GM19239 (cell line): Measurements from ENCODE around the gene GAD2.
A peak's percentile ranks its signal among the peaks of the same experiment; 100 is the strongest.
"Not testable (repeated sequence)": the region's sequence is repeated elsewhere in the genome, so short reads cannot be mapped to it uniquely, and the experiment has no call there.

ENCODE experiments used
- DNase-seq: peaks from one replicate; pipeline ENCODE4 v3.0.0; 2011; ENCODE audit warnings: low spot score; ENCODE audit not compliant: insufficient read length
- FAIRE-seq: peaks from 2 replicates; lab custom pipeline; 2011; peaks lifted over from hg19 to GRCh38; lab: Jason Lieb, UNC

The GAD2 gene

DNA sequence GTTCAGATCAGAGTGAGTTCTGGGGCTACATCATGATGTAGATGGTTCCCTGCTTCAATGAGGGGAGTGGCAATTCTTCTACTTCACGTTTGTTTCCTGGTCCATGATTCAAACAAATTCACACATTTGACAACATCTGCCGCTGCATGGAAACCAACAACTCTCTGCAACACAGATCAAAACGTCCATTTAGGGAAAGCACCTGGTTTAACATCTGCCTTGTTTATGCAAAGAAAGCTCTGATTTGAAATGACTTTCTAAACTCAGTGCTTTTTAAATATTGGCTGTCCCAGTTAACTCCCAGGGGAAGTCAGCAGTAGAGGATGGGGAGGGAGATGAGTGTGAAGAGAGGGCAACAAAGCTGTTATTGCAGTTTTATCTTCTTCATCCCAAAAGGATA is 93.8 kb downstream of the GAD2 start:
- DNase-seq: no peak
- no peak for FAIRE-seq

DNA sequence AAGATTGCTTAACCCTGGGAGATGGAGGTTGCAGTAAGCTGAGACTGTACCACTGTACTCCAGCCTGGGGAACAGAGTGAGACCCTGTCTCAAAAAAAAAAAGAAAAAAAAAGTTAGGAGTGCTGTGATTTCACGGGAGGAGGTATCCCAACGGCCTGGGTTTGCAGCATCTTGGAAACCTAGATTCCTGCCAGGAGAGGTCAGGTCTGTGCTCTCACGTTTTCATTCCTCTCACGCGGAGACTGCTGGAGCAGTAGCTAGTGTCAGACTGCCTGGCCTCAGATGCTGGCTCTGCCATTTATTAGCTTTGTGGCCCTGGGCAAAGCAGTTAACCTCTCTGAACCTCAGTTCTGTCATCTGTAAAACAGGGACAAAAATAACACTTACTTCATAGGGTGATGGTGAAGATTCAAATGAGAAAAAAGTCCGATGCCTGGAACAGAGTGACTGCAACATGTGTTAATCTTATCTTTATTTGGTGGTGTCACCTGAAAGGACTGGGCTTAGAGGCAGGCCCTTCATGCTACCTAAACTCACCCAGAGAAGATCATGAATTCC is 94.9 kb downstream of the GAD2 start:
- DNase-seq: no peak
- no peak for FAIRE-seq

DNA sequence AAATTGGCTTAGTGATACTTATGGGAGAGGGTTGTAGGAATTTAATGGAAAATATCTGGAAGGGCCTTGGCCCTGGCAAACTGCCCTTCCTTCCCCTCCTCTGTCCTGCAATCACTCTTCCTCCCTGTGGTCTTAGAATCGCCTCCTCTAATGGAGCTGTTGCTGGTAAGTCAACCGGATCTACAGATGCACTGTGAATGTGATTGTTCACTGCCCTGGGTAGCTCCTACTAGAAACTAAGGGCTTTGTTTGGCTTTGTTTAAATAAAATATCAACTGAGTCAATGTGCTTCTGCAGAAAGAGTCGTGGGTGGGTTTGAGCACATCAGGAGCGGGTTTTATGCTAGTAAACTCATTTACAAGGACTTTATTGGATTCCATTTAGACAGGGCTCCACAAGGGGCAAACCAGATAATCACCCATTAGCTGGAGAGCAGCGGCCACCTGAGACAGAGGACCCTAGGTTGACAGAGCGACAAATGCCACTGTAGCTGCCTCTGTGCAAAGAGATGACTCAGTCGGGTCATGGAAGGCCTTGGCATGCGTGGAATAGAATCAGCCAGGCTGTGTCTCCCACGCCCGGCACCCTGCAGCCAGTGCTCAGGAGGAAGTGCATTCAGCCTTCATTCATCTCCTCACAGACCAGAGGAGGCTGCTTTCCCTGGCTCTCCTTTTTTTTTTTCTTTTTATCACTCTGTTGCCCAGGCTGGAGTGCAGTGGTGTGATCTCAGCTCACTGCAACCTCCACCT is 97.9 kb downstream of the GAD2 start:
- DNase-seq (no peak), FAIRE-seq (no peak)

DNA sequence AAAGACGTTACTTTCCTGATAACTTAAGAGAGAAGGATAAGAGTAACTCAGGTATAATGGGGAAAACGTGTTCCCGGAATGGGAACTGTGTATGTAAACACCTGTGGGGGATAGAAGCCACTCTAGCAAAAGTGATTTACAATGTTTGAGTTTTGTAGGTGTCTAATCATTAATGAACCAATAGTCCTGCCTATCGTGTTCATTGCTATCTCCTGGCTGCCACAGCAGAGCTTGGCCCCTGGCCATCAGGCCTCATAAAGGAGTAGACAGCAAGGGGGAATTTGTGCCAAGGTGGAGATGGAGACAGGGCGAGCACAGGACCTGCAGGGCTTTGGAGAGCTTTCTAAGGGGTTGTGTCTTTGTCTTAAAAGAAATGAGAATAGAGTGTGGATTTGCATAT is 102.1 kb downstream of the GAD2 start:
- FAIRE-seq (no peak), DNase-seq (no peak)

DNA sequence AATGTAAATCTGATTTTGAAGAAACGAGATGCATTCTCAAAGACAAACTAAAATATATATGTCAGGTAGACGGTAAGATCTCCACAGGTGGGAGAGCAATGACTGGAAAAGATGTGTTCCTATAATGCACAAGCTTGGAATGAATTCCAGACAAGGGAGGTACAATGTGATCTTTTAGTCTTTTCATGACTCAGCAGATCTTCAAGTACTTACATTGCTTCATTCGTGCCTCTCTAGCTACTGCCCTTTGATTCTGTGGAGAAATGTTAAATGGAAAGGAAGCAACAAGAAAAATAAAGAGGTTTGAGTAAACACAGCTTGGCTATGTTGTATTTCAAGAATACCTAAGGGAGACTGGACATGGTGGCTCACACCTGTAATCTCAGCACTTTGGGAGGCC is 106.6 kb downstream of the GAD2 start:
- FAIRE-seq (no peak), DNase-seq (no peak)

DNA sequence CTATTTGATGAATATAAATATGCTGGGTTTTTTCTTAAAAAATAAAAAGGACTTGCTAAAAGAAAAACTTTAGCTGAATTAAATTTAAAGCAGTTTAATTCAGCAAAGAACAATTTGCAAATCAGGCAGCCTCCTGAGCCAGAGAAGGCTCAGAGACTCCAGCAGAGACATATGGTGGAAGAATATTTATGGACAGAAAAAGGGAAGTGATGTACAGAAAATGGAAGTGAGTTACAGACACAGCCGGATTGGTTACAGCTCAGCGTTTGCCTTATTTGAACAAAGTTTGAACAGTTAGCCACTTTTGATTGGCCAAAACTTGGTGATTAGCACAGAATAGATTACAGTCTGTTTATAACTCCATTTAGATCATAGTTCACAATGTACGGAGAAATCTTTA is 110.3 kb downstream of the GAD2 start:
- no peak for DNase-seq
- no peak for FAIRE-seq

DNA sequence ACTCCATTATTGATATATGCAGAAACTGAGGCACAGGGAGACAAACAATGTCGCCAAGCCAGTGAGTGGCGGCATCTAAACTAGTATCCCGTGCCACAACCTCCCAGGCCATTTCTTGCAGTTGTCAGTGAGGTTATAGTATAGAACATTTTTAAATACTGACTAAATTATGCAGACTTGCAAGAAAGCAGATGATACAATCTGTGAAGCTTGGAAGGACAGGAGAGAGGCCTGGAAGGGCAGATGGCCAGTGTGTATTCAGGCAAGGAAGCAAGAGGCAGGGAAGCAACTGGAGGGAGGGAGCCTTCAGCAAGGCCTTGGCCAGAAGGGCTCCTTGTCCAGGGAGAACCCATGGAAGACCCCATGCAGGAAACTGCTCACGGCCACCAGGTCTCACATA is 111.2 kb downstream of the GAD2 start:
- DNase-seq: no peak
- no peak for FAIRE-seq

DNA sequence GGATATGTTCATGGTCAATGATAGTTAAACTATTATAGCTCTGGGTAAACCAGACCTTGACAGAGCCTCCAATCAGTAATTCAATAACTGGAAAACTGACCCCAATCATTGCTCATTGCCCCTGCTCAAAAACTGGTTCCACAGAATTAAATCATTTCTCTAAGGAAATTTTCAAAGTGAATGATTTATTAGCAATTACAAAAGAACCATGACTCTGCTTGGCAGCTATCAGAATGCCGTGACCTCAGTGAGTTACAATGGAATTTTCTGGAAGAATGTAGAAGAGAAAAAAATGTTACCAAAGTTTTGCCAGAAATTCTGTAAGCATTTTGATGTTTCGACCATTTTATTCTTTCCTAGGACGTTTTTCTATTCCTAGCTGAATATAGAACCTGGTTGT is 114.8 kb downstream of the GAD2 start:
- no peak for FAIRE-seq
- DNase-seq: no peak

DNA sequence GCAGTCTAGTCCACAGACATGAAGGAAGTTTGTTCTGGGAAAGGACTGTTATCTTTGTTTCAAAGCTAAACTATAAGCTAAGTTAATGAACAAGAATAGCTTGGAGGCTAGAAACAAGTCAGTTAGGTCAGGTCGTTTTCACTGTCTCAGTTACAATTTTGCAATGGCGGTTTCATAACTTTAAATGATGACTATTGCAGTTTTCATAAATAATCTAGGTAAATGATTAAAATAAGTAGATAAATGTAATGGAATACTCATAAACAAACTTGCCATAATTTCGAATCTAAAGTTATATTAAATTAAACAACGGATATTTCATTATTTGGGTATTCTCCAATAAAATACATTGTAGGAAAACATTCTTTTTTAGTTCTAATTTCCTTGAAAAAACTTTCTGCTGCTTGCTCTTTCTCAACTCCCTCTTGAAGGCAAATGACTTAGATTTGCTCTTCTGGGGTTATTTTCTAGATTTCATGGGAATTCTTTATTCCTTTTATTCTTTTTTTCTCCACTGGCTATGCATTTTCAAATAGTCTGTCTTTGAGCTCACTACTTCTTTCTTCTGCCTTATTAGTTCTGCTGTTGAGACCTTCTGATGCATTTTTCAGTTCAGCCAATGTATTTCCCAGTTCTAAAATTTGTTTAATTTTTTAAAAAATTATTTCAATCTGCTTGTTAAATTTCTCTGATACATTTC is 117.8 kb downstream of the GAD2 start:
- FAIRE-seq: no peak
- no peak for DNase-seq

DNA sequence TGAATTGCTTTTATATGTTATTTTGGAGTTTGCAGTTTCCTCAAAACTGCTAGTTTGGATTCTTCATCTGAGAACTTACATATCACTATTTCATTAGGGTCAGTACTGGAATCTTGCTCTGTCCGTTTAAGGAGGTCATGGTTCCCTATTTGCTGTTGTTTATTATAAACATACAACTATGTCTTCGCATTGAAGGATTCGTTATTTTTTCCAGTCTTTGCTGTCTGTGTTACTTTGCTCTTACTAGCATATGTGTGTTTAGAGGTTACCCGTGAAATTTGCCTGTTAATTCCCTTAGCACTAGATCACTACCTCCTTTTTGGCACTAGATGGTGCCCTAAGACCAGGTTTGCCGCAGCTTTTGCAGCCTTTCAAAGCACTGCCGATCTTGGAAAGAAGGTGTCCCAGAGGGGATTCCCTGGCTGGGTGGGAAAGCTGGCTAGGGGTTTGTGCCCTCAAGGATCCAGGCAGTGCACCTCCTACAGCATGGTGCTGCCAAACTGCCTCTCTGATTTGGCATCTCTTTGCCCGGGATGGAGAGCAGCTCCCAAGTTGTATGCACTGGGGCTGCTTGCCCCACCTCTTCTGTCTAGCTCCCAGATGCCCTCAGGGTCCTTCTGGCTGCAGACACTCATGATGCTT is 118.5 kb downstream of the GAD2 start:
- peak; percentile 54 for DNase-seq
- peak; percentile 99 for FAIRE-seq

DNA sequence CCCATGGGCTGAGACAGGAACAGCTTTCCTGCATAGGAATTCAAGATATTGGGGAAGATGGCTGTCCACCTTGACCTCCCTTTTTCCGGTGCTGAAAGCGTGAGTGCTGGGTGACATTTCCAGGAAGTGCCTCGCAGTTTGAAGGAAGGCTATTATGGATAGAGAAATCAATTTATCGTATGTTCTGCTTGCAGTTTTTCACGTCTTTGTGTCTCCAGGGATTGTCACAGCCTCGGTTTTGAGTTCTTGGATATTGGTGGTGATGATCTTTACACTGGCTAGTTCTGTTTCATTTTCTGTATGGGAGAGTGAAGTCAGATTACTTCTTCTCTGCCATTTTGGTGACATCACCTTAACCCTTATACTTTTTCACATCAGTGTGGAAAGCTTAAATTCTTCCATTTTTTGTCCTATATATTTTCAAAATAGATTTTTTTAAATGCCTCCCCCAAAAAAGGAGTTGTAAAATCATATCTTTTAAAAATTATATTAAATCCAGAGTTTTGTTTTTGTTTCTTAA is 119.1 kb downstream of the GAD2 start:
- DNase-seq (peak; percentile 17), FAIRE-seq (peak; percentile 18)

DNA sequence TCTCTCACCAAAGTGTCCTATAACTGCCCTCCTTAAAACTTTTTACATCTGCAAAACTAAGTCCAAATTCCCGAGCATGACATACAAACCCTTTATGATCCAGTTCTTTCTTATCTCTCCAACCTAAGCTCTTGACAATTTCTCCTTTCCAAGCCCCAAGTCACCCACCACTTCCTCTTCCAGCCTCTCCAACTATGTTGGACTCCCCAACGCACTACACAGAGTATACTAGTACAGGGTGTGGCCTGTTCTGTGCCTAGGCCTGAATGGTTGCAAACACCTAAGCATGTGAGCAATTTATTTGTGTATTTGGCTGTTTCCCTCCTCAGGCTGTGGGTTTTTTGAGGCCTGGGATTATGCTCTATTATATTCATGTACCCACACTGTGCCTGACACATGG is 120.4 kb downstream of the GAD2 start:
- DNase-seq: no peak
- no peak for FAIRE-seq

DNA sequence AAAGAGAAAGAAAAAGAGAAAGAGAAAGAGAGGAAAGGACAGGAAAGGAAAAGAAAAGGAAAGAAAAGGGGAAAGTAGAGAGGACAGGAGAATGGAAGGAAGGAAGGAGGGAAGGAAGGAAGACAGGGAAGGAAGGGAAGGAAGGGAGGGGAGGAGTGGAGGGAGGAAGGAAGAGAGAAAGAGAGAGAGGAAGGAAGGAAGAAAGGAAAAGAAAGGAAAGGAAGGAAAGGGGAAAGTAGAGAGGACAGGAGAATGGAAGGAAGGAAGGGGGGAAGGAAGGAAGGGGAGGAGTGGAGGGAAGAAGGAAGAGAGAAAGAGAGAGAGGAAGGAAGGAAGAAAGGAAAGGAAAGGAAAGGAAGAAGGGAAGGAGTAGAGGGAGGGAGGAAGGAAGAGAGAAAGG is 125.1 kb downstream of the GAD2 start:
- no peak for DNase-seq
- no peak for FAIRE-seq

DNA sequence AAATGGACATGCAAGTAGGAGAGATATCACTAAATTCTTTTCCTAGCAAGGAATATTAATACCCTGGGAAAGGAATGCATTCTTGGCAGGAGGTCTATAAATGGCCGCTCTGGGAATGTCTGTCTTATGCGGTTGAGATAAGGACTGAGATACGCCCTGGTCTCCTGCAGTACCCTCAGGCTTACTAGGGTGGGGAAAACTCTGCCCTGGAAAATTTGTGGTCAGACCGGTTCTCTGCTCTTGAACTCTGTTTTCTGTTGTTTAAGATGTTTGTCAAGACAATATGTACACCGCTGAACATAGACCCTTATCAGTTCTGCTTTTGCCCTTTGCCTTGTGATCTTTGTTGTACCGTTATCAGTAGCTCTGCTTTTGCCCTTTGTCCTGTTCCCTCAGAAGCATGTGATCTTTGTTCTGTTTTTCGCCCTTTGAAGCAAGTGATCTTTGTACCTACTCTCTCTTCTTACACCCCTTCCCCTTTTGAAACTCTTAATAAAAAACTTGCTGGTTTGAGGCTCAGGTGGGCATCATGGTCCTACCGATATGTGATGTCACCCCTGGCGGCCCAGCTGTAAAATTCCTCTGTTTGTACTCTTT is 132.3 kb downstream of the GAD2 start:
- DNase-seq, FAIRE-seq: not testable (repeated sequence)
